PC-3 (cell line): Measurements from ENCODE around the gene CACNA2D2. TPM values are rescaled to one million over a fixed set of nuclear protein-coding genes. Genes with fewer than 3 reads are reported as not detected.

Source experiments
- ATAC-seq: fragments of 200-7000 bp; cut with Tn5 transposase; 2 replicates; pipeline ENCODE4 v1.9.1; 2020; ENCODE audit warnings: mild to moderate bottlenecking, moderate library complexity
- BruUV-seq: library from RNA; stranded (reverse); fragments of 400-500 nt; replicated peaks from 2 replicates; lab custom pipeline; 2021; lab: Mats Ljungman, UMichigan
- CTCF ChIA-PET: fragments of 300-600 bp; sonication (Branson Sonifier 250); formaldehyde crosslinking; loops from one replicate; lab custom pipeline; 2022; ENCODE audit warnings: antibody characterized with exemption; lab: Charles Lee
- POLR2A ChIA-PET: fragments of 300-600 bp; sonication (Branson Sonifier 250); formaldehyde crosslinking; loops from one replicate; lab custom pipeline; 2022; ENCODE audit warnings: antibody characterized with exemption; ENCODE audit not compliant: unreplicated experiment; lab: Charles Lee
- DNase-seq: peaks from one replicate; pipeline ENCODE4 v3.0.0-alpha.2; 2015
- H2AFZ ChIP-seq: fragments of 300-600 bp; sonication (generic); 2 replicates; pipeline ENCODE4 v1.6.0; 2016; ENCODE audit warnings: antibody characterized with exemption, low read length
- H3F3A ChIP-seq: fragments of 300-600 bp; sonication (generic); one replicate; pipeline ENCODE4 v1.6.0; 2017; ENCODE audit warnings: antibody characterized with exemption, low read length, control low read depth, mild to moderate bottlenecking; ENCODE audit not compliant: unreplicated experiment
- H3K27ac ChIP-seq: fragments of 300-600 bp; sonication (generic); 2 replicates; pipeline ENCODE4 v1.5.1; 2016; ENCODE audit warnings: mild to moderate bottlenecking, low read length
- H3K27me3 ChIP-seq: fragments of 300-600 bp; sonication (generic); 2 replicates; pipeline ENCODE4 v1.6.1; 2016; ENCODE audit warnings: low read length, mixed read lengths
- H3K36me3 ChIP-seq: fragments of 300-600 bp; sonication (generic); 2 replicates; pipeline ENCODE4 v1.6.1; 2016; ENCODE audit warnings: low read depth, mixed run types, low read length, mixed read lengths
- H3K4me1 ChIP-seq: fragments of 300-600 bp; sonication (generic); 2 replicates; pipeline ENCODE4 v1.5.1; 2016; ENCODE audit warnings: low read length; ENCODE audit not compliant: insufficient read depth
- H3K4me2 ChIP-seq: fragments of 300-600 bp; sonication (generic); 2 replicates; pipeline ENCODE4 v1.6.0; 2016; ENCODE audit warnings: low read length
- H3K4me3 ChIP-seq: fragments of 300-600 bp; sonication (generic); 2 replicates; pipeline ENCODE4 v1.5.1; 2016; ENCODE audit warnings: mild to moderate bottlenecking, low read length, mixed read lengths
- H3K79me2 ChIP-seq: fragments of 300-600 bp; sonication (generic); 2 replicates; pipeline ENCODE4 v1.6.1; 2017; ENCODE audit warnings: low read length, mixed read lengths
- H3K9ac ChIP-seq: fragments of 300-600 bp; sonication (generic); 2 replicates; pipeline ENCODE4 v1.6.0; 2016; ENCODE audit warnings: mild to moderate bottlenecking, low read length
- H3K9me2 ChIP-seq: fragments of 300-600 bp; sonication (generic); replicated peaks from 2 replicates; pipeline ENCODE4 v1.6.1; 2016; ENCODE audit warnings: mixed run types, low read length, mixed read lengths
- H3K9me3 ChIP-seq: fragments of 300-600 bp; sonication (generic); 2 replicates; pipeline ENCODE4 v1.6.1; 2016; ENCODE audit warnings: low read length, mixed read lengths
- H4K20me1 ChIP-seq: fragments of 300-600 bp; sonication (generic); 2 replicates; pipeline ENCODE4 v1.6.1; 2016; ENCODE audit warnings: low read length, mixed read lengths
- EZH2 ChIP-seq: fragments of 300-600 bp; sonication (generic); IDR thresholded peaks from one replicate; pipeline ENCODE4 v1.6.1; 2017; ENCODE audit warnings: antibody characterized with exemption, mild to moderate bottlenecking, low read length; ENCODE audit not compliant: unreplicated experiment
- EZH2phosphoT487 ChIP-seq: fragments of 300-600 bp; sonication (generic); IDR thresholded peaks from 2 replicates; pipeline ENCODE4 v1.6.1; 2018; ENCODE audit warnings: mild to moderate bottlenecking, antibody characterized with exemption, low read length, borderline replicate concordance
- intact Hi-C: fragments of 100-400 bp; cut with micrococcal nuclease; formaldehyde crosslinking; loops from 2 replicates; pipeline ENCODE4 v1.9.0; 2023
- total RNA-seq: library from RNA; depleted of rRNA; stranded (reverse); fragments of >200 nt; gene quantifications from 2 replicates; pipeline ENCODE4 v1.2.3, GENCODE V29; 2014
- TF ChIP-seq, protein P1 (sequence below): fragments of 300-600 bp; sonication (generic); conservative IDR thresholded peaks from 2 replicates; pipeline ENCODE4 v1.5.1; 2017; ENCODE audit warnings: antibody characterized with exemption, low read depth, mild to moderate bottlenecking, low read length

Gene CACNA2D2
- total RNA-seq, 1 experiment from 2014 or later = 0.44 TPM

DNA sequence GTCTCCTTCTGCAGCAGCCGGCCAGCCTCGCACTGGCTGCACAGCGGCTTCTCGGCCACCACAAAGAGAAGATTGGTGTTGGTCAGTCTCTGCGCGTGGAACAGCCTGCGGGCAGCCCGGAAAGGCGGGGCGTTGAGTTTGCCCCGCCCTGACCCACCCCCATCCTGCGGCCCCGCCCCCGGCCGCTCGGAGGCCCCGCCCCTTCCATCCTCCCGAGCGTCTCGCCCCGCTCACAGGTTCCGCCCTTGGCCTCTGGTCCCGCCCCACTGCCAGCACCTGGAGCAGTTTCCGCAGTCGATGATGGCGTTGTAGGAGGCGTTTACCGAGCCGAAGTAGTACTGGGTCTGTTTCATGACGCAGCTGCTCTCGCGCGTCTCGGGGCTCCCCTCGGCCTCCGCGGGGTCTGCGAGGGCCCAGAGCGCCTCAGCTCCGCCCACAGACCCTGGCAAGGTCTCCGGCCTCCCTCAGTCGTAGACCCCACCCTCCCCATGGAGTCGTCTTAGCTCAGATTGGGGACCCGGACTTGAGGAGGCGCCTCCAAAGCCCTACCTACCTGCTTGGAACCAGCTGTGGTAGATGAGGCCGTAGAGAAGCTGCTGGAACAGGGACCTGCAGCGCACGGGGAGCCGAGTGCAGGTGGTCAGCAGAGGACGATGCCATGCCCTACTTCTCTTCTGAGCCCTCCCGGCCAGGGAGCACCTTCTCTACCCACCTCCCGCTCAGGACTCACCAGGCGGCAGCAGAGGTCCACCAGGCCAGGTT is 138.2 kb downstream of the CACNA2D2 start:
- POLR2A ChIA-PET = interaction anchor here (0.6 kb wide), 1 partner anchor 267 kb away, joined by 4 read pairs; no protein-coding TSS in a partner anchor
- Histone ChIP-seq H2AFZ (peak overlapping the region; percentile 60), H3K4me2 (peak overlapping the region; percentile 76), H3K79me2 (no peaks in the 10 kb centered on the region), H3F3A (no peaks in the 10 kb centered on the region), H4K20me1 (no peaks in the 10 kb centered on the region), H3K27ac (no peak overlapping the region), H3K4me1 (no peaks in the 10 kb centered on the region), H3K9me3 (no peaks in the 10 kb centered on the region), H3K9ac (0 out of 2 replicates have a peak overlapping the region, but pooled peaks have one; percentile 1), H3K36me3 (no peaks in the 10 kb centered on the region), H3K27me3 (no peaks in the 10 kb centered on the region), H3K9me2 (no peaks in the 10 kb centered on the region), H3K4me3 (peak overlapping the region; percentile 56)
- TF ChIP-seq, protein P1, sequence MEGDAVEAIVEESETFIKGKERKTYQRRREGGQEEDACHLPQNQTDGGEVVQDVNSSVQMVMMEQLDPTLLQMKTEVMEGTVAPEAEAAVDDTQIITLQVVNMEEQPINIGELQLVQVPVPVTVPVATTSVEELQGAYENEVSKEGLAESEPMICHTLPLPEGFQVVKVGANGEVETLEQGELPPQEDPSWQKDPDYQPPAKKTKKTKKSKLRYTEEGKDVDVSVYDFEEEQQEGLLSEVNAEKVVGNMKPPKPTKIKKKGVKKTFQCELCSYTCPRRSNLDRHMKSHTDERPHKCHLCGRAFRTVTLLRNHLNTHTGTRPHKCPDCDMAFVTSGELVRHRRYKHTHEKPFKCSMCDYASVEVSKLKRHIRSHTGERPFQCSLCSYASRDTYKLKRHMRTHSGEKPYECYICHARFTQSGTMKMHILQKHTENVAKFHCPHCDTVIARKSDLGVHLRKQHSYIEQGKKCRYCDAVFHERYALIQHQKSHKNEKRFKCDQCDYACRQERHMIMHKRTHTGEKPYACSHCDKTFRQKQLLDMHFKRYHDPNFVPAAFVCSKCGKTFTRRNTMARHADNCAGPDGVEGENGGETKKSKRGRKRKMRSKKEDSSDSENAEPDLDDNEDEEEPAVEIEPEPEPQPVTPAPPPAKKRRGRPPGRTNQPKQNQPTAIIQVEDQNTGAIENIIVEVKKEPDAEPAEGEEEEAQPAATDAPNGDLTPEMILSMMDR = no peak
- TF ChIP-seq EZH2phosphoT487 = no peak
- no peak for TF ChIP-seq EZH2
- TSS peak; percentile 43 for BruUV-seq
- CTCF ChIA-PET = no interaction called here
- DNase-seq = peak; percentile 82
- peak; percentile 80 for ATAC-seq
- intact Hi-C loops = no loop called here

DNA sequence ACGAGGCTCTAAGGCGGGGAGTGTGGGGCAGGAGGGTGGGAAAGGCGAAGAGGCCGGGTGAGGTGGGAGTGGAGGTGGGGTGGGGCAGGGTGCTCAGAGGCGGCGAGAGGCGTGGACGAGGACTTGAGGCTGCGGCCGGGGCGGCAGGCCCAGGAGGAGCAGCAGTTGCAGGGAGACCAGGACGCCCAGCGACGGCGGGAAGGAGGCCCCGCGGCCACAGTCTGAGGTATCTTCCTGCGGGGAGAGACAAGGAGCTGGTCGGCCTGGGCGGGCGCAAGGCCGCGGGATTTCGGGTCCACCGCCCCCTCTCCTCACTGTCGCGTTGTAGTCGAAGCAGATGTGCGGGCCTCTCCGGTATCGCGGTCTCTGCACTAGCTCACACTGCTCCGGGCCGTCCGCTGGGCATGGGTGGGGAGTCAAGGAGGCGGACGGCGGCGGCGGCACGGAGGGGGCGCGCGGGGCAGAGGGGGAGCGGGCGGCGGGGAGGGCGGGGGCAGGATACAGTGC is 138.8 kb downstream of the CACNA2D2 start:
- intact Hi-C loops = no loop called here
- H3K4me2 ChIP-seq = peak overlapping the region; percentile 71
- H3K4me1 ChIP-seq = 0 out of 2 replicates have a peak, but pooled peaks cover 5% of the 10 kb centered on the region
- H3K9me3 ChIP-seq = no peaks in the 10 kb centered on the region
- no peaks in the 10 kb centered on the region for H3K36me3 ChIP-seq
- no peaks in the 10 kb centered on the region for H3K27me3 ChIP-seq
- no TSS peak for BruUV-seq
- no peaks in the 10 kb centered on the region for H3K79me2 ChIP-seq
- ChIA-PET CTCF (interaction anchor here (0.6 kb wide), 1 partner anchor 247 kb away, joined by 4 read pairs; the partner anchor contains the start of gene CISH), POLR2A (no interaction called here)
- H3K9ac ChIP-seq = no peak overlapping the region
- no peak for DNase-seq
- H4K20me1 ChIP-seq = no peaks in the 10 kb centered on the region
- H2AFZ ChIP-seq = peak overlapping the region; percentile 55; the same call in 1 of the 2 replicates
- no peak for TF ChIP-seq EZH2phosphoT487
- TF ChIP-seq, protein P1 = no peak
- no peak for TF ChIP-seq EZH2
- H3K9me2 ChIP-seq = no peaks in the 10 kb centered on the region
- peak overlapping the region; percentile 52 for H3K4me3 ChIP-seq
- no peak overlapping the region for H3K27ac ChIP-seq
- ATAC-seq = peak; percentile 32
- no peaks in the 10 kb centered on the region for H3F3A ChIP-seq

DNA sequence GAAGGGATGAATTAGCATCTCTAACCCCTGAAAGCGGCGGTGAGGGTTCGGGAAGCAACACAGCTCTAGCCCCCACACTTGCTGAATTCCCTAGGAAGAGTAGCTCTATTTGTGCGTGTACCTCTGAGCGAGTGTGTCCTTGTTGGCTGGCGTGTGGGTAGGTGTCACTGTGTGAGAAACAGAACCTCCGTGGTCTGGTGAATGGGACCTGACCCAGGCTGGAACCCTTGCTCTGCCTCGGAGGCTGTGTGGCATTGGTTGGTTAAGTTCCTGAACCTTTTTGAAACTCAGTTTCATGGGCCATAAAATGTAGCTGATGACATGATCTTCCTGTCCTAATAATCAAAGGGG is 143.7 kb downstream of the CACNA2D2 start:
- ATAC-seq = peak; percentile 3

More for the DNA sequence above, 143.7 kb downstream of the CACNA2D2 start:
- TF ChIP-seq, protein P1 = no peak
- TF ChIP-seq EZH2 (no peak), EZH2phosphoT487 (no peak)
- intact Hi-C loops = loop anchor here (1.0 kb wide), 2 partner anchors 8 to 124 kb away; no protein-coding TSS in a partner anchor
- peaks cover 32% of the 10 kb centered on the region for H3K4me1 ChIP-seq
- peaks cover 36% of the 10 kb centered on the region for H4K20me1 ChIP-seq
- no peaks in the 10 kb centered on the region for H3K9me3 ChIP-seq
- H3K9ac ChIP-seq = no peak overlapping the region
- DNase-seq = no peak
- H3K4me3 ChIP-seq = peak overlapping the region; percentile 85
- no peaks in the 10 kb centered on the region for H3K9me2 ChIP-seq
- peak overlapping the region; percentile 93 for H3K4me2 ChIP-seq
- H3K36me3 ChIP-seq = peaks cover 17% of the 10 kb centered on the region
- peaks cover 46% of the 10 kb centered on the region for H3K79me2 ChIP-seq
- no peaks in the 10 kb centered on the region for H3K27me3 ChIP-seq
- H3F3A ChIP-seq = no peaks in the 10 kb centered on the region
- POLR2A ChIA-PET = no interaction called here
- no peak overlapping the region for H3K27ac ChIP-seq
- H2AFZ ChIP-seq = peak overlapping the region; percentile 94
- BruUV-seq = no TSS peak
- CTCF ChIA-PET = no interaction called here
